IMR-90 (cell line): Measurements from ENCODE around the gene GPC5. TPM values are rescaled to one million over a fixed set of nuclear protein-coding genes. Genes with fewer than 3 reads are reported as not detected.

Experiments used
- ATAC-seq: fragments of 200-7000 bp; cut with Tn5 transposase; 2 replicates; pipeline ENCODE4 v1.9.1; 2020; ENCODE audit warnings: low read depth, mild to moderate bottlenecking, moderate library complexity
- BruUV-seq: library from RNA; stranded (reverse); fragments of 400-500 nt; replicated peaks from 2 replicates; lab custom pipeline; 2021; lab: Mats Ljungman, UMichigan
- CTCF ChIA-PET: fragments of 300-600 bp; formaldehyde crosslinking; extraction: SDS; loops from one replicate; lab custom pipeline; 2021; ENCODE audit warnings: antibody characterized with exemption; lab: Yijun Ruan, JAX
- POLR2A ChIA-PET: fragments of 300-600 bp; sonication (Branson Sonifier 250); formaldehyde crosslinking; loops from one replicate; lab custom pipeline; 2022; ENCODE audit warnings: antibody characterized with exemption; ENCODE audit not compliant: unreplicated experiment; lab: Charles Lee
- DNase-seq: peaks from one replicate; pipeline ENCODE4 v3.0.0; 2013
- H2AFZ ChIP-seq: replicated peaks from 2 replicates; pipeline ENCODE3; 2013; ENCODE audit warnings: low read length, mild to moderate bottlenecking; ENCODE audit not compliant: poor library complexity
- H2AK5ac ChIP-seq: 2 replicates; pipeline ENCODE4 v1.6.1; 2013; ENCODE audit warnings: low read depth, low read length, inconsistent platforms
- H2AK9ac ChIP-seq: replicated peaks from 2 replicates; pipeline ENCODE3; 2013; ENCODE audit warnings: mild to moderate bottlenecking, low read depth, low read length, moderate library complexity; ENCODE audit not compliant: poor library complexity
- H2BK120ac ChIP-seq: 2 replicates; pipeline ENCODE4 v1.6.1; 2013; ENCODE audit warnings: low read depth, low read length, inconsistent platforms
- H2BK15ac ChIP-seq: 3 replicates; pipeline ENCODE4 v1.6.1; 2013; ENCODE audit warnings: low read depth, low read length, inconsistent platforms
- H2BK20ac ChIP-seq: 2 replicates; pipeline ENCODE4 v1.6.1; 2013; ENCODE audit warnings: low read depth, mild to moderate bottlenecking, inconsistent platforms, low read length, moderate library complexity
- H2BK5ac ChIP-seq: 2 replicates; pipeline ENCODE4 v1.6.1; 2013; ENCODE audit warnings: mild to moderate bottlenecking, low read depth, low read length, inconsistent platforms; ENCODE audit not compliant: poor library complexity, severe bottlenecking
- H3K14ac ChIP-seq: replicated peaks from 2 replicates; pipeline ENCODE4 v1.6.1; 2013; ENCODE audit warnings: low read depth, low read length, inconsistent platforms
- H3K18ac ChIP-seq: 2 replicates; pipeline ENCODE4 v1.6.1; 2013; ENCODE audit warnings: low read depth, low read length, control low read depth
- H3K23ac ChIP-seq: 2 replicates; pipeline ENCODE4 v1.6.1; 2013; ENCODE audit warnings: low read depth, low read length, inconsistent platforms
- H3K27ac ChIP-seq: 2 replicates; pipeline ENCODE4 v1.5.1; 2013; ENCODE audit warnings: mild to moderate bottlenecking, control low read depth, low read length; ENCODE audit not compliant: insufficient read depth
- H3K27me3 ChIP-seq: 2 replicates; pipeline ENCODE4 v1.6.1; 2013; ENCODE audit warnings: low read length; ENCODE audit not compliant: control insufficient read depth, insufficient read depth
- H3K36me3 ChIP-seq: 2 replicates; pipeline ENCODE4 v1.6.1; 2013; ENCODE audit warnings: low read length, mixed read lengths; ENCODE audit not compliant: control insufficient read depth, insufficient read depth
- H3K4ac ChIP-seq: 2 replicates; pipeline ENCODE4 v1.6.1; 2013; ENCODE audit warnings: low read depth, low read length, inconsistent platforms
- H3K4me1 ChIP-seq: 2 replicates; pipeline ENCODE4 v1.6.1; 2013; ENCODE audit warnings: low read length, mixed read lengths; ENCODE audit not compliant: control insufficient read depth, insufficient read depth
- H3K4me2 ChIP-seq: 2 replicates; pipeline ENCODE4 v1.6.1; 2013; ENCODE audit warnings: low read depth, mild to moderate bottlenecking, control low read depth, low read length, moderate library complexity
- H3K4me3 ChIP-seq: 2 replicates; pipeline ENCODE4 v1.5.1; 2013; ENCODE audit warnings: low read depth, mild to moderate bottlenecking, control low read depth, low read length, moderate library complexity; ENCODE audit not compliant: insufficient read depth
- H3K56ac ChIP-seq: 2 replicates; pipeline ENCODE4 v1.6.1; 2013; ENCODE audit warnings: low read length, inconsistent platforms; ENCODE audit not compliant: insufficient read depth; ENCODE audit errors: extremely low read depth
- H3K79me1 ChIP-seq, 2 experiments: 2 replicates each; pipeline ENCODE4 v1.6.1; 2013; ENCODE audit warnings: low read length in 2 of 2, inconsistent platforms in 1 of 2, low read depth in 1 of 2
- H3K9ac ChIP-seq: 2 replicates; pipeline ENCODE4 v1.6.1; 2013; ENCODE audit warnings: low read depth, low read length, control low read depth
- H3K9me1 ChIP-seq: 2 replicates; pipeline ENCODE4 v1.6.1; 2013; ENCODE audit warnings: low read length, inconsistent platforms; ENCODE audit not compliant: insufficient read depth
- H3K9me3 ChIP-seq: 2 replicates; pipeline ENCODE4 v1.6.1; 2013; ENCODE audit warnings: low read length; ENCODE audit not compliant: control insufficient read depth, insufficient read depth
- H4K20me1 ChIP-seq: 2 replicates; pipeline ENCODE4 v1.6.1; 2013; ENCODE audit warnings: low read length, inconsistent platforms; ENCODE audit not compliant: insufficient read depth
- H4K5ac ChIP-seq: 2 replicates; pipeline ENCODE4 v1.6.1; 2013; ENCODE audit warnings: mild to moderate bottlenecking, low read depth, low read length, control low read depth
- H4K8ac ChIP-seq, 2 experiments: 2 replicates each; pipeline ENCODE4 v1.6.1; 2013; ENCODE audit warnings: low read depth in 2 of 2, low read length in 2 of 2, control low read depth in 1 of 2, inconsistent platforms in 1 of 2
- H4K91ac ChIP-seq: 2 replicates; pipeline ENCODE4 v1.6.1; 2013; ENCODE audit warnings: low read depth, low read length, inconsistent platforms; ENCODE audit not compliant: insufficient read depth
- BHLHE40 ChIP-seq: fragments of 150-350 bp; IDR thresholded peaks from 2 replicates; pipeline ENCODE4 v1.6.1; 2016; ENCODE audit warnings: mild to moderate bottlenecking, low read depth, low read length
- CHD1 ChIP-seq: IDR thresholded peaks from 2 replicates; pipeline ENCODE4 v1.6.1; 2012; ENCODE audit warnings: low read depth, low read length, improper control_type of control experiment
- MAZ ChIP-seq: IDR thresholded peaks from 2 replicates; pipeline ENCODE4 v1.6.1; 2012; ENCODE audit warnings: low read depth, mild to moderate bottlenecking, low read length, improper control_type of control experiment, moderate library complexity, borderline replicate concordance
- NFE2L2 ChIP-seq: fragments of 150-350 bp; IDR thresholded peaks from 2 replicates; pipeline ENCODE4 v1.6.1; 2016; ENCODE audit warnings: low read depth, mild to moderate bottlenecking, low read length
- POLR2A ChIP-seq: IDR thresholded peaks from 2 replicates; pipeline ENCODE4 v1.6.1; 2012; ENCODE audit warnings: mild to moderate bottlenecking, low read depth, low read length
- RFX5 ChIP-seq: IDR thresholded peaks from 2 replicates; pipeline ENCODE4 v1.8.0; 2012; ENCODE audit warnings: low read depth, mild to moderate bottlenecking, low read length, moderate library complexity
- WGBS, 2 experiments: methylation state at CpG; one replicate each; pipeline versions ENCODE4 v1.1.5 to v1.1.7; 2013; ENCODE audit warnings: missing lambda C conversion rate in 2 of 2; ENCODE audit not compliant: insufficient read length in 1 of 2; ENCODE audit errors: extremely low coverage in 2 of 2; 5-methylcytosine and 5-hydroxymethylcytosine counted together
- dilution Hi-C: fragments of 300-500 bp; cut with HindIII; formaldehyde crosslinking; loops from one replicate; pipeline ENCODE4 v1.14.3; 2018; ENCODE audit warnings: low sequenced_read_pairs; ENCODE audit not compliant: unreplicated experiment
- in situ Hi-C: fragments of 300-500 bp; cut with MboI; formaldehyde crosslinking; loops from 3 replicates; pipeline ENCODE4 v1.14.3; 2019; ENCODE audit warnings: low sequenced_read_pairs, inconsistent platforms, mixed read lengths
- intact Hi-C: fragments of 100-400 bp; cut with micrococcal nuclease; formaldehyde crosslinking; loops from 2 replicates; pipeline ENCODE4 v1.10.0; 2022
- polyA plus RNA-seq, 3 experiments: library from polyadenylated mRNA; depleted of rRNA; stranded (reverse); fragments of >200 nt; gene quantifications; 2 replicates each; pipeline ENCODE4 v1.2.3, GENCODE V29; 2012; ENCODE audit warnings: low replicate concordance in 1 of 3
- total RNA-seq: library from RNA; depleted of rRNA; stranded (reverse); fragments of >200 nt; gene quantifications from 2 replicates; pipeline ENCODE4 v1.2.3, GENCODE V29; 2012
- TF ChIP-seq, protein P1 (sequence below): fragments of 150-350 bp; IDR thresholded peaks from 2 replicates; pipeline ENCODE4 v1.6.1; 2017; ENCODE audit warnings: mild to moderate bottlenecking, antibody characterized with exemption, low read length, low read depth

Gene GPC5
- total and polyA plus RNA-seq, 2 of the 4 experiments (the other 2 are of a cell fraction), result 0.94 to 1.8 TPM

GRCh38 chr13:92044351-92044750 lies 645.9 kb downstream of the GPC5 start:
- no peak for DNase-seq
- no TSS peak for BruUV-seq
- Histone ChIP-seq H4K20me1 (no peaks in the 10 kb centered on the region), H3K4me3 (no peak overlapping the region), H3K9ac (no peak overlapping the region), H3K36me3 (no peaks in the 10 kb centered on the region), H3K27me3 (no peaks in the 10 kb centered on the region), H2BK20ac (no peak overlapping the region), H3K27ac (no peak overlapping the region), H3K9me1 (no peaks in the 10 kb centered on the region), H3K23ac (no peak overlapping the region), H2BK15ac (no peak overlapping the region), H3K4me2 (no peak overlapping the region), H4K8ac (no peak overlapping the region), H3K4me1 (no peaks in the 10 kb centered on the region), H4K91ac (no peak overlapping the region), H2BK5ac (no peak overlapping the region), H4K5ac (no peak overlapping the region), H3K9me3 (no peaks in the 10 kb centered on the region), H2AK9ac (no peak overlapping the region), H2AFZ (no peak overlapping the region), H3K56ac (no peak overlapping the region), H3K18ac (no peak overlapping the region), H2AK5ac (no peak overlapping the region), H3K14ac (no peak overlapping the region), H2BK120ac (no peak overlapping the region), H3K79me1 (no peaks in the 10 kb centered on the region), H3K4ac (no peak overlapping the region)
- CTCF ChIA-PET, result no interaction called here
- WGBS, 2 experiments, result 14% methylated on average over 1 of the region's 3 CpGs; no CpG with 5 or more reads in 1 of the 2 experiments
- ATAC-seq, result no peak
- dilution Hi-C loops, result no loop called here
- intact Hi-C loops, result no loop called here
- in situ Hi-C loops, result no loop called here
- POLR2A ChIA-PET, result no interaction called here
- TF ChIP-seq CHD1 (no peak), NFE2L2 (no peak), MAZ (no peak), RFX5 (no peak), POLR2A (no peak), BHLHE40 (no peak)
- TF ChIP-seq, protein P1, sequence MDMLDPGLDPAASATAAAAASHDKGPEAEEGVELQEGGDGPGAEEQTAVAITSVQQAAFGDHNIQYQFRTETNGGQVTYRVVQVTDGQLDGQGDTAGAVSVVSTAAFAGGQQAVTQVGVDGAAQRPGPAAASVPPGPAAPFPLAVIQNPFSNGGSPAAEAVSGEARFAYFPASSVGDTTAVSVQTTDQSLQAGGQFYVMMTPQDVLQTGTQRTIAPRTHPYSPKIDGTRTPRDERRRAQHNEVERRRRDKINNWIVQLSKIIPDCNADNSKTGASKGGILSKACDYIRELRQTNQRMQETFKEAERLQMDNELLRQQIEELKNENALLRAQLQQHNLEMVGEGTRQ, result no peak
